Natural killer cell (primary cell): ENCODE results near the gene PADI2. TPM values are rescaled to one million over a fixed set of nuclear protein-coding genes. Genes with fewer than 3 reads are reported as not detected.

ENCODE experiments used
- ATAC-seq, 3 donors: fragments of 150-1000 bp in 2 of 3; fragments of 200-7000 bp in 1 of 3; cut with Tn5 transposase; 1 replicate in 1 of 3; 2 replicates in 2 of 3; pipeline ENCODE4 v1.10.0; 2021; ENCODE audit warnings: mild to moderate bottlenecking in 2 of 3, moderate library complexity in 2 of 3
- DNase-seq, 2 donors: peaks; one replicate each; pipeline versions ENCODE4 v3.0.0 to v3.0.0-alpha.2; 2013 to 2021; ENCODE audit warnings: mixed read lengths in 1 of 2
- H3K27ac ChIP-seq: one replicate; pipeline ENCODE4 v1.5.1; 2013; ENCODE audit warnings: mild to moderate bottlenecking, low read length
- H3K27me3 ChIP-seq: one replicate; pipeline ENCODE4 v1.6.1; 2013; ENCODE audit warnings: low read length; ENCODE audit not compliant: control insufficient read depth, insufficient read depth
- H3K36me3 ChIP-seq: one replicate; pipeline ENCODE4 v1.6.1; 2013; ENCODE audit warnings: low read length; ENCODE audit not compliant: control insufficient read depth, insufficient read depth
- H3K4me1 ChIP-seq: one replicate; pipeline ENCODE4 v1.6.1; 2013; ENCODE audit warnings: low read length; ENCODE audit not compliant: control insufficient read depth, insufficient read depth
- H3K4me3 ChIP-seq: one replicate; pipeline ENCODE4 v1.5.1; 2013; ENCODE audit warnings: low read length
- H3K9me3 ChIP-seq: one replicate; pipeline ENCODE4 v1.6.1; 2013; ENCODE audit warnings: low read length; ENCODE audit not compliant: control insufficient read depth, insufficient read depth
- H3K27ac Mint-ChIP-seq, 2 donors: one replicate each; pipeline ENCODE4 v1.8.0; 2022; ENCODE audit warnings: mild to moderate bottlenecking in 2 of 2, mixed read lengths in 2 of 2, moderate library complexity in 1 of 2
- H3K27me3 Mint-ChIP-seq, 2 donors: one replicate each; pipeline ENCODE4 v1.8.0; 2022; ENCODE audit warnings: low read depth in 2 of 2, mixed read lengths in 2 of 2
- H3K36me3 Mint-ChIP-seq: one replicate; pipeline ENCODE4 v1.8.0; 2022; ENCODE audit warnings: mixed read lengths
- H3K4me1 Mint-ChIP-seq, 2 donors: one replicate each; pipeline ENCODE4 v1.8.0; 2022; ENCODE audit warnings: mixed read lengths in 2 of 2
- H3K4me3 Mint-ChIP-seq: one replicate; pipeline ENCODE4 v1.8.0; 2022; ENCODE audit warnings: mild to moderate bottlenecking, moderate library complexity, mixed read lengths
- H3K9me3 Mint-ChIP-seq, 2 donors: one replicate each; pipeline ENCODE4 v1.8.0; 2022; ENCODE audit warnings: mixed read lengths in 2 of 2
- CTCF ChIP-seq: fragments of 200-600 bp; IDR thresholded peaks from one replicate; pipeline ENCODE4 v1.8.0; 2022; ENCODE audit warnings: antibody characterized with exemption
- WGBS: methylation state at CpG from one replicate; pipeline ENCODE4 v1.1.7; 2013; ENCODE audit warnings: missing lambda C conversion rate; ENCODE audit not compliant: insufficient coverage; 5-methylcytosine and 5-hydroxymethylcytosine counted together
- intact Hi-C: fragments of 100-400 bp; cut with micrococcal nuclease; formaldehyde crosslinking; loops from one replicate; pipeline ENCODE4 v1.14.2; 2022
- total RNA-seq, 4 donors: library from RNA; stranded (reverse); fragments of 120-200 nt in 1 of 4; gene quantifications; one replicate each; pipeline versions ENCODE4 v1.2.3 to v1.2.4, GENCODE V29; 2013 to 2022

The PADI2 gene
- total RNA-seq, 3 donors from 2014 or later (not counting 1 experiment from before 2014, with no cell fraction given) = 0.56 to 2.5 (median 0.88) TPM

GRCh38 chr1:17167041-17167785 is 48.0 kb upstream of the PADI2 start:
- H3K27ac Mint-ChIP-seq = no peak overlapping the region
- 75% methylated on average over 4 of the region's 4 CpGs for WGBS

GRCh38 chr1:17165823-17166222 is 46.6 kb upstream of the PADI2 start:
- TF ChIP-seq CTCF = no peak
- H3K36me3 Mint-ChIP-seq = no peaks in the 10 kb centered on the region

More at GRCh38 chr1:17167041-17167785, 48.0 kb upstream of the PADI2 start:
- Histone ChIP-seq H3K4me1 (no peaks in the 10 kb centered on the region), H3K36me3 (no peaks in the 10 kb centered on the region), H3K9me3 (no peaks in the 10 kb centered on the region), H3K27ac (no peak overlapping the region), H3K4me3 (no peak overlapping the region), H3K27me3 (no peaks in the 10 kb centered on the region)
- ATAC-seq (no peak), DNase-seq (no peak)
- H3K4me3 Mint-ChIP-seq = no peak overlapping the region
- peaks cover 0 to 5% of the 10 kb centered on the region in 2 donors for H3K4me1 Mint-ChIP-seq
- no peaks in the 10 kb centered on the region for H3K9me3 Mint-ChIP-seq
- no peaks in the 10 kb centered on the region for H3K36me3 Mint-ChIP-seq
- no peak for TF ChIP-seq CTCF
- peaks cover 0 to 7% of the 10 kb centered on the region in 2 donors for H3K27me3 Mint-ChIP-seq
- intact Hi-C loops = no loop called here

GRCh38 chr1:17163789-17164666 is 44.8 kb upstream of the PADI2 start:
- no peak overlapping the region for H3K27ac Mint-ChIP-seq
- no peak for ATAC-seq
- 83% methylated on average over 16 of the region's 16 CpGs for WGBS

More at GRCh38 chr1:17165823-17166222, 46.6 kb upstream of the PADI2 start:
- H3K9me3 Mint-ChIP-seq = no peaks in the 10 kb centered on the region
- H3K4me1 ChIP-seq = no peaks in the 10 kb centered on the region
- peaks cover 0 to 7% of the 10 kb centered on the region in 2 donors for H3K27me3 Mint-ChIP-seq
- WGBS = 71% methylated on average over 1 of the region's 1 CpG
- DNase-seq = no peak
- no peaks in the 10 kb centered on the region for H3K36me3 ChIP-seq
- H3K4me1 Mint-ChIP-seq = no peaks in the 10 kb centered on the region
- H3K27me3 ChIP-seq = no peaks in the 10 kb centered on the region
- no peak overlapping the region for H3K27ac Mint-ChIP-seq
- H3K4me3 Mint-ChIP-seq = no peak overlapping the region
- ATAC-seq = no peak
- H3K27ac ChIP-seq = no peak overlapping the region
- intact Hi-C loops = no loop called here
- H3K9me3 ChIP-seq = no peaks in the 10 kb centered on the region
- no peak overlapping the region for H3K4me3 ChIP-seq

More at GRCh38 chr1:17163789-17164666, 44.8 kb upstream of the PADI2 start:
- Mint-ChIP-seq H3K9me3 (no peaks in the 10 kb centered on the region), H3K27me3 (peaks cover 0 to 7% of the 10 kb centered on the region in 2 donors), H3K4me1 (no peaks in the 10 kb centered on the region), H3K36me3 (no peaks in the 10 kb centered on the region), H3K4me3 (no peak overlapping the region)
- no peaks in the 10 kb centered on the region for H3K4me1 ChIP-seq
- no peak for TF ChIP-seq CTCF
- H3K36me3 ChIP-seq = no peaks in the 10 kb centered on the region
- intact Hi-C loops = no loop called here
- H3K4me3 ChIP-seq = no peak overlapping the region
- H3K9me3 ChIP-seq = no peaks in the 10 kb centered on the region
- DNase-seq = no peak
- H3K27me3 ChIP-seq = no peaks in the 10 kb centered on the region
- H3K27ac ChIP-seq = no peak overlapping the region
